HL-60/S4 (cell line): Measurements from ENCODE around the gene NPR2.

Experiments
- in situ Hi-C: fragments of 300-500 bp; cut with MboI; formaldehyde crosslinking; loops from 2 replicates; pipeline ENCODE4 v1.14.3; 2022; ENCODE audit warnings: low sequenced_read_pairs

The NPR2 gene

GRCh38 chr9:35791297-35791921, at the start of gene NPR2:
TSS of gene NPR2 (plus strand) at chr9:35791591. CDS start at chr9:35792409, 818 bp downstream.
- in situ Hi-C loops, result loop anchor here (25.0 kb wide), 1 partner anchor 96 kb away; no protein-coding TSS in a partner anchor

- in situ Hi-C loops, result no loop called here
These were observed 49.7 kb upstream of the NPR2 start for GRCh38 chr9:35741740-35742139.

- in situ Hi-C loops, result no loop called here
These were observed 47.9 kb upstream of the NPR2 start for GRCh38 chr9:35743452-35743851.

- in situ Hi-C loops, result no loop called here
These were observed 47.4 kb upstream of the NPR2 start for GRCh38 chr9:35743880-35744518.

GRCh38 chr9:35745569-35745968, 45.8 kb upstream of the NPR2 start:
- in situ Hi-C loops, result no loop called here

GRCh38 chr9:35746583-35746982, 44.8 kb upstream of the NPR2 start:
- in situ Hi-C loops, result no loop called here

- in situ Hi-C loops, result no loop called here
These were observed 43.0 kb upstream of the NPR2 start for GRCh38 chr9:35748242-35748857.

GRCh38 chr9:35748858-35749514, 42.4 kb upstream of the NPR2 start, which contains the start of the genes GBA2 and RGP1:
TSS of gene GBA2 (minus strand) at chr9:35749228. CDS start at chr9:35748704, 524 bp downstream.
TSS of gene RGP1 (plus strand) at chr9:35749287. CDS start at chr9:35749756, 469 bp downstream.
- in situ Hi-C loops, result no loop called here

- in situ Hi-C loops, result no loop called here
These were observed 41.7 kb upstream of the NPR2 start for GRCh38 chr9:35749515-35750255.

GRCh38 chr9:35750256-35750531, 41.2 kb upstream of the NPR2 start:
- in situ Hi-C loops, result no loop called here

GRCh38 chr9:35753466-35753865, 37.9 kb upstream of the NPR2 start:
- in situ Hi-C loops, result no loop called here

GRCh38 chr9:35754264-35754663, 37.1 kb upstream of the NPR2 start, which contains the start of gene MSMP:
TSS of gene MSMP (minus strand) at chr9:35754276. CDS start at chr9:35754129, 147 bp downstream.
- in situ Hi-C loops, result no loop called here

- in situ Hi-C loops, result no loop called here
These were observed 36.3 kb upstream of the NPR2 start for GRCh38 chr9:35755071-35755470.

- in situ Hi-C loops, result no loop called here
These were observed 34.8 kb upstream of the NPR2 start for GRCh38 chr9:35756275-35757225.

- in situ Hi-C loops, result no loop called here
These were observed 34.0 kb upstream of the NPR2 start for GRCh38 chr9:35757226-35757891.

- in situ Hi-C loops, result no loop called here
These were observed 33.5 kb upstream of the NPR2 start for GRCh38 chr9:35757892-35758275.

- in situ Hi-C loops, result no loop called here
These were observed 32.8 kb upstream of the NPR2 start for GRCh38 chr9:35758475-35759050.

- in situ Hi-C loops, result no loop called here
These were observed 31.6 kb upstream of the NPR2 start for GRCh38 chr9:35759795-35760194.

- in situ Hi-C loops, result no loop called here
These were observed 30.7 kb upstream of the NPR2 start for GRCh38 chr9:35760651-35761050.
